Ovary (tissue), 9 donors: ENCODE data around the gene ZNF747. TPM values are rescaled to one million over a fixed set of nuclear protein-coding genes. Genes with fewer than 3 reads are reported as not detected.

Experiments
- DNase-seq, 5 donors: peaks; one replicate each; pipeline ENCODE4 v3.0.0-alpha.2; 2019 to 2020
- H3K27ac ChIP-seq, 2 donors: fragments of 200-600 bp; one replicate each; pipeline versions ENCODE4 v1.5.1 to v1.8.0; 2019 to 2022
- H3K27me3 ChIP-seq: fragments of 200-600 bp; one replicate; pipeline ENCODE4 v1.8.0; 2022
- H3K36me3 ChIP-seq: fragments of 200-600 bp; sonication (generic); one replicate; pipeline ENCODE4 v1.5.1; 2019
- H3K4me1 ChIP-seq: one replicate; pipeline ENCODE4 v1.8.1; 2013; ENCODE audit warnings: mild to moderate bottlenecking, moderate library complexity; ENCODE audit not compliant: insufficient read depth
- H3K4me3 ChIP-seq: fragments of 200-600 bp; sonication (generic); one replicate; pipeline ENCODE4 v1.5.1; 2017
- H3K9me3 ChIP-seq, 2 donors: fragments of 200-600 bp in 1 of 2; sonication (generic) in 1 of 2; one replicate each; pipeline versions ENCODE4 v1.5.1 to v1.8.1; 2013 to 2019; ENCODE audit warnings: mild to moderate bottlenecking in 1 of 2, moderate library complexity in 1 of 2
- CTCF ChIP-seq, 3 donors: fragments of 450-650 bp in 2 of 3; fragments of 200-600 bp in 1 of 3; IDR thresholded peaks; one replicate each; pipeline versions ENCODE4 v1.5.1 to v1.8.0; 2016 to 2022; ENCODE audit warnings: antibody characterized with exemption in 3 of 3, mild to moderate bottlenecking in 1 of 3
- EP300 ChIP-seq: sonication (generic); formaldehyde crosslinking; IDR thresholded peaks from one replicate; pipeline ENCODE4 v1.6.1; 2017; ENCODE audit warnings: antibody characterized with exemption
- POLR2A ChIP-seq: fragments of 450-650 bp; IDR thresholded peaks from one replicate; pipeline ENCODE4 v1.6.1; 2017; ENCODE audit warnings: antibody characterized with exemption, mild to moderate bottlenecking, moderate library complexity
- WGBS, 3 donors: extraction: QIAGEN DNeasy Blood & Tissue Kit in 1 of 3; methylation state at CpG; one replicate each; pipeline versions ENCODE4 v1.1.5 to v1.1.7; 2013 to 2017; 5-methylcytosine and 5-hydroxymethylcytosine counted together
- intact Hi-C, 4 donors: fragments of 100-400 bp; cut with DNase I; formaldehyde crosslinking; loops; one replicate each; pipeline versions ENCODE4 v1.11.0 to v1.15.1; 2022 to 2023
- polyA plus RNA-seq, 2 donors: library from polyadenylated mRNA; stranded (reverse); fragments of 200-250 nt in 1 of 2; fragments of 350-450 nt in 1 of 2; fragmentation: Illumina TruSeq in 1 of 2; extraction: RNeasy Lipid Tissue Mini Kit (QIAGEN cat#74804) in 1 of 2; gene quantifications; one replicate each; pipeline ENCODE4 v1.2.3, GENCODE V29; 2013 to 2014
- total RNA-seq, 7 donors: library from RNA; depleted of rRNA in 2 of 7; stranded (reverse); fragments of >200 nt in 2 of 7; fragmentation: NEBNext Ultra II Directional in 3 of 7; extraction: Animal tissue kit (Norgen Biotek cat#: 25700) in 3 of 7; gene quantifications; one replicate each; pipeline versions ENCODE4 v1.1.0 to v1.2.4, GENCODE V29; 2016 to 2023
- donor health status: DM: no; HTN: no; CAD: no; lungs with moderate emphysema.
- donor health status: DM: no; HTN: no; CAD: no.
- donor health status: Bipolar disorder and iron deficiency.
- donor health status: DM: yes; HTN: yes; CAD: no.
- donor health status: DM: no; HTN: no; CAD: no.
- donor health status: DM: yes; HTN: yes; CAD: no.

The ZNF747 gene
- total and polyA plus RNA-seq, 9 donors: 8.4 to 19.2 (median 12.8) TPM

GRCh38 chr16:30569746-30570635 is 35.3 kb upstream of the ZNF747 start:
- H3K36me3 ChIP-seq: no peaks in the 10 kb centered on the region
- peak in 3 of 5 donors; percentile 32 to 47 (median 43) for DNase-seq
- WGBS, 3 donors: 87 to 89% (median 89%) methylated on average over 41 to 44 of the region's 44 CpGs
- H3K4me1 ChIP-seq: peaks cover 10% of the 10 kb centered on the region
- H3K4me3 ChIP-seq: peak overlapping the region; percentile 91
- no peaks in the 10 kb centered on the region for H3K9me3 ChIP-seq
- H3K27me3 ChIP-seq: no peaks in the 10 kb centered on the region
- peak overlapping the region in 1 of 2 donors; percentile 98 for H3K27ac ChIP-seq
- no peak for TF ChIP-seq EP300
- TF ChIP-seq POLR2A: no peak
- TF ChIP-seq CTCF (IDR thresholded peaks at IDR 0.05): no peak
- intact Hi-C loops: loop anchor here in 1 of 4 donors (5.0 kb wide), 1 partner anchor 132 kb away; no protein-coding TSS in a partner anchor

DNA sequence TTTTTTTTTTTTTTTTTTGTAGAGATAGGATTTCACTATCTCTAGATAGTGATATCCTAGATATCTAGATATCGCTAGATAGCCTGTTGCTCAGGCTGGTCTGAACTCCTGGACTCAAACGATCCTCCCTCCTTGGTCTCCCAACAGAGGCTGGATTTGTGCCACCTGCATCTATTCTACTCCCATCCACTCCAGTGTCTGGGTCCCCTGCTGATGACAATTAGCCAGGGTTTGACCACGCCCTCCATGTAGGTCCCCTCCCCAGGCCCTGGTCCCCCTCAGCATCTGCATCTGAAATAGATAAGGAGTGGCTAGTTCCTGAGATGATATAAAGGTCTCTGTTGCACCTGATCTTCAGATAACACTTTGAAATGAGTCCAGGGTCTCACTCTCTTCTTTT is 34.6 kb upstream of the ZNF747 start:
- Histone ChIP-seq H3K4me3 (no peak overlapping the region), H3K27me3 (no peaks in the 10 kb centered on the region), H3K4me1 (peaks cover 10% of the 10 kb centered on the region), H3K9me3 (no peaks in the 10 kb centered on the region), H3K36me3 (no peaks in the 10 kb centered on the region), H3K27ac (no peak overlapping the region)
- 91 to 92% (median 91%) methylated on average over 3 of the region's 3 CpGs for WGBS, 3 donors
- intact Hi-C loops: no loop called here
- TF ChIP-seq POLR2A (no peak), CTCF (IDR thresholded peaks at IDR 0.05) (no peak), EP300 (no peak)
- no peak for DNase-seq

- WGBS, 3 donors: 58 to 66% (median 64%) methylated on average over 6 of the region's 6 CpGs
- Histone ChIP-seq H3K4me3 (no peak overlapping the region), H3K36me3 (no peaks in the 10 kb centered on the region), H3K4me1 (peaks cover 10% of the 10 kb centered on the region), H3K27me3 (no peaks in the 10 kb centered on the region), H3K27ac (no peak overlapping the region), H3K9me3 (no peaks in the 10 kb centered on the region)
- no peak for DNase-seq
- TF ChIP-seq POLR2A: no peak
- no peak for TF ChIP-seq EP300
- TF ChIP-seq CTCF (IDR thresholded peaks at IDR 0.05): no peak
- intact Hi-C loops: no loop called here
Measured at GRCh38 chr16:30567991-30568638, 33.5 kb upstream of the ZNF747 start.

DNA sequence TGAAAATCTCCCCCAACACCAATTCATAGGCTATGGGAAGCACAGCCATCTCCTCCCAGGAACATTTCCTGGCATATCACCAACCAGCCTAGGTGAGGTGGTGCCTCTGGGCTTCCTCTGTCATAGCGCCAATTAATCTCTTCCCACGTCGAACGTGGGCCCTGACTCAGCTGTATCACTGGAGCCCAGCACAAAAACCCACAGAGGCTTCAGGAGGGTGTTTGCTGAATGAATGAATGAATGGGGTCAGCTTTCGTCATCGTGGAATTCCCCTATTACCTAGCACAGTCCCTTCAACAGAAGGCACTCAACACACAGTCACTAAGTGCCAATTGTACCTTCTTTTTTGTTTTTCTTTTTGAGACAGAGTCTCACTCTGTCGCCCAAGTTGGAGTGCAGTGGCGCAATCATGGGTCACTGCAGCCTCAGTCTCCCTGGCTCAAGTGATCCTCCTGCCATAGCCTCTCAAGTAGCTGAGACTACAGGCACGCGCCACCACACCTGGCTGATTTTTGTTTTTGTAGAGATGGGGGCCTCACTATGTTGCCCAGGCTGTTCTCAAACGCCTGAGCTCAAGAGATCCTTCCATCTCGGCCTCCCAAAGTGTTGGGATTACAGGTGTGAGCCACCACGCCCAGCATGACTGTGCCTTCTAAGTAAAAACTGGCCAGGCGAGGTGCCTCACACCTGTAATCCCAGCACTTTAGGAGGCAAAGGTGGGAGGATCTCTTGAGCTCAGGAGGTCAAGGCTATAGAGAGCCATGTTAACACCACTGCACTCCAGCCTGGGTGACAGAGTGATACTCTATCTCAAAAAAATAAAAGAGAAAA is 32.7 kb upstream of the ZNF747 start:
- Histone ChIP-seq H3K27me3 (no peaks in the 10 kb centered on the region), H3K9me3 (no peaks in the 10 kb centered on the region), H3K36me3 (no peaks in the 10 kb centered on the region), H3K27ac (no peak overlapping the region), H3K4me1 (peaks cover 8% of the 10 kb centered on the region), H3K4me3 (no peak overlapping the region)
- intact Hi-C loops: no loop called here
- TF ChIP-seq POLR2A (no peak), CTCF (IDR thresholded peaks at IDR 0.05) (no peak), EP300 (no peak)
- no peak for DNase-seq
- WGBS, 3 donors: 82 to 89% (median 85%) methylated on average over 14 of the region's 14 CpGs
